SH-SY5Y (cell line): Measurements from ENCODE around the gene GSTP1.

Experiments used
- GATA2 ChIP-seq: IDR thresholded peaks from 2 replicates; pipeline ENCODE4 v1.6.1; 2011; ENCODE audit warnings: mild to moderate bottlenecking, low read depth, low read length
- GATA3 ChIP-seq: IDR thresholded peaks from 2 replicates; pipeline ENCODE4 v1.6.1; 2011; ENCODE audit warnings: low read depth, mild to moderate bottlenecking, low read length, moderate library complexity

- TF ChIP-seq GATA3, result no peak
- no peak for TF ChIP-seq GATA2
Measured at GRCh38 chr11:67609316-67609715, 25.7 kb downstream of the GSTP1 start.
